Neural progenitor cell (in vitro differentiated cells): ENCODE data around the gene GPR156. TPM values are rescaled to one million over a fixed set of nuclear protein-coding genes. Genes with fewer than 3 reads are reported as not detected.

Source experiments
- DNase-seq: peaks from one replicate; pipeline ENCODE4 v3.0.0-alpha.2; 2016; ENCODE audit warnings: low spot score
- H2AFZ ChIP-seq: fragments of 200-600 bp; sonication (generic); replicated peaks from 2 replicates; pipeline ENCODE4 v1.6.1; 2016; ENCODE audit warnings: antibody characterized with exemption
- H3F3A ChIP-seq: fragments of 200-600 bp; sonication (generic); 2 replicates; pipeline ENCODE4 v1.6.1; 2016; ENCODE audit warnings: antibody characterized with exemption, low read depth
- H3K27ac ChIP-seq: fragments of 200-600 bp; sonication (generic); 2 replicates; pipeline ENCODE4 v1.5.1; 2016; ENCODE audit warnings: mild to moderate bottlenecking
- H3K27me3 ChIP-seq: fragments of 200-600 bp; sonication (generic); 2 replicates; pipeline ENCODE4 v1.6.1; 2016; ENCODE audit warnings: mild to moderate bottlenecking, moderate library complexity
- H3K36me3 ChIP-seq: fragments of 200-600 bp; sonication (generic); 2 replicates; pipeline ENCODE4 v1.5.1; 2016
- H3K4me1 ChIP-seq: fragments of 200-600 bp; sonication (generic); 2 replicates; pipeline ENCODE4 v1.6.1; 2016; ENCODE audit warnings: mixed run types
- H3K4me2 ChIP-seq: fragments of 200-600 bp; sonication (generic); 2 replicates; pipeline ENCODE4 v1.6.1; 2016
- H3K4me3 ChIP-seq: fragments of 200-600 bp; sonication (generic); 2 replicates; pipeline ENCODE4 v1.5.1; 2016
- H3K79me2 ChIP-seq: fragments of 200-600 bp; sonication (generic); 2 replicates; pipeline ENCODE4 v1.6.1; 2016; ENCODE audit warnings: low read depth
- H3K9ac ChIP-seq: fragments of 200-600 bp; sonication (generic); 2 replicates; pipeline ENCODE4 v1.6.1; 2016
- H3K9me3 ChIP-seq: fragments of 200-600 bp; sonication (generic); 2 replicates; pipeline ENCODE4 v1.5.1; 2016; ENCODE audit warnings: low read depth
- H4K20me1 ChIP-seq: fragments of 200-600 bp; sonication (generic); 2 replicates; pipeline ENCODE4 v1.6.1; 2016; ENCODE audit warnings: low read depth
- H3K27ac Mint-ChIP-seq: 3 replicates; pipeline ENCODE4 v1.8.0; 2021; ENCODE audit warnings: mixed read lengths
- H3K27me3 Mint-ChIP-seq: 2 replicates; pipeline ENCODE4 v1.8.0; 2022; ENCODE audit warnings: low read depth, mild to moderate bottlenecking, inconsistent platforms, moderate library complexity, mixed read lengths; ENCODE audit not compliant: insufficient read depth
- H3K36me3 Mint-ChIP-seq: 3 replicates; pipeline ENCODE4 v1.8.0; 2021; ENCODE audit warnings: mixed read lengths
- H3K4me1 Mint-ChIP-seq: 3 replicates; pipeline ENCODE4 v1.8.0; 2021; ENCODE audit warnings: mixed read lengths
- H3K4me3 Mint-ChIP-seq: 3 replicates; pipeline ENCODE4 v1.8.0; 2021; ENCODE audit warnings: mild to moderate bottlenecking, moderate library complexity, mixed read lengths
- H3K9me3 Mint-ChIP-seq: 3 replicates; pipeline ENCODE4 v1.8.0; 2020; ENCODE audit warnings: mixed read lengths
- CTCF ChIP-seq: fragments of 200-600 bp; sonication (generic); IDR thresholded peaks from 2 replicates; pipeline ENCODE4 v1.5.1; 2017; ENCODE audit warnings: antibody characterized with exemption, mild to moderate bottlenecking
- EZH2 ChIP-seq: fragments of 200-600 bp; sonication (generic); IDR thresholded peaks from 2 replicates; pipeline ENCODE4 v1.6.1; 2017; ENCODE audit warnings: antibody characterized with exemption, mild to moderate bottlenecking, moderate library complexity
- EZH2phosphoT487 ChIP-seq: fragments of 200-600 bp; sonication (generic); IDR thresholded peaks from 2 replicates; pipeline ENCODE4 v1.6.1; 2017; ENCODE audit warnings: antibody characterized with exemption
- total RNA-seq: library from RNA; depleted of rRNA; stranded (reverse); fragments of >200 nt; gene quantifications from 2 replicates; pipeline ENCODE4 v1.2.3, GENCODE V29; 2015; ENCODE audit warnings: low replicate concordance

The GPR156 gene
- total RNA-seq, 1 donor from 2014 or later = 2.2 TPM

- no peak overlapping the region for H3K9ac ChIP-seq
- H3K27ac ChIP-seq = no peak overlapping the region
- no peak for TF ChIP-seq EZH2
- no peak for TF ChIP-seq EZH2phosphoT487
- no peak for TF ChIP-seq CTCF
Measured at GRCh38 chr3:120212505-120212904, 72.5 kb downstream of the GPR156 start.

GRCh38 chr3:120209425-120209824, 75.6 kb downstream of the GPR156 start:
- no peaks in the 10 kb centered on the region for H3K27me3 Mint-ChIP-seq

More at GRCh38 chr3:120212505-120212904, 72.5 kb downstream of the GPR156 start:
- Mint-ChIP-seq H3K27ac (no peak overlapping the region), H3K9me3 (no peaks in the 10 kb centered on the region), H3K4me3 (no peak overlapping the region), H3K4me1 (peaks cover 3% of the 10 kb centered on the region), H3K27me3 (no peaks in the 10 kb centered on the region), H3K36me3 (no peaks in the 10 kb centered on the region)
- no peaks in the 10 kb centered on the region for H3K27me3 ChIP-seq
- H3K4me3 ChIP-seq = no peak overlapping the region
- no peaks in the 10 kb centered on the region for H3K9me3 ChIP-seq
- H3F3A ChIP-seq = no peaks in the 10 kb centered on the region
- no peaks in the 10 kb centered on the region for H3K79me2 ChIP-seq
- H4K20me1 ChIP-seq = no peaks in the 10 kb centered on the region
- no peak overlapping the region for H3K4me2 ChIP-seq
- DNase-seq = no peak
- no peaks in the 10 kb centered on the region for H3K36me3 ChIP-seq
- H2AFZ ChIP-seq = no peak overlapping the region
- H3K4me1 ChIP-seq = peaks cover 7% of the 10 kb centered on the region

GRCh38 chr3:120204338-120204737, 80.7 kb downstream of the GPR156 start:
- Histone ChIP-seq H3K4me1 (peaks cover 9% of the 10 kb centered on the region), H4K20me1 (no peaks in the 10 kb centered on the region), H3K4me3 (no peak overlapping the region), H3K9me3 (no peaks in the 10 kb centered on the region), H3F3A (no peaks in the 10 kb centered on the region), H3K9ac (no peak overlapping the region), H3K36me3 (no peaks in the 10 kb centered on the region), H3K27me3 (no peaks in the 10 kb centered on the region), H3K79me2 (no peaks in the 10 kb centered on the region), H2AFZ (no peak overlapping the region), H3K27ac (no peak overlapping the region), H3K4me2 (no peak overlapping the region)
- no peak for DNase-seq
- H3K4me1 Mint-ChIP-seq = no peaks in the 10 kb centered on the region
- H3K27ac Mint-ChIP-seq = no peak overlapping the region
- H3K4me3 Mint-ChIP-seq = no peak overlapping the region
- H3K36me3 Mint-ChIP-seq = no peaks in the 10 kb centered on the region
- H3K27me3 Mint-ChIP-seq = peaks cover 3% of the 10 kb centered on the region
- H3K9me3 Mint-ChIP-seq = no peaks in the 10 kb centered on the region
- TF ChIP-seq EZH2phosphoT487 (no peak), CTCF (no peak)

More at GRCh38 chr3:120209425-120209824, 75.6 kb downstream of the GPR156 start:
- DNase-seq = no peak
- Histone ChIP-seq H3K36me3 (no peaks in the 10 kb centered on the region), H4K20me1 (no peaks in the 10 kb centered on the region), H3K4me3 (no peak overlapping the region), H2AFZ (no peak overlapping the region), H3K4me2 (no peak overlapping the region), H3K27me3 (no peaks in the 10 kb centered on the region), H3F3A (no peaks in the 10 kb centered on the region), H3K27ac (no peak overlapping the region), H3K4me1 (peaks cover 1% of the 10 kb centered on the region), H3K9ac (no peak overlapping the region), H3K79me2 (no peaks in the 10 kb centered on the region), H3K9me3 (no peaks in the 10 kb centered on the region)
- H3K4me3 Mint-ChIP-seq = no peak overlapping the region
- TF ChIP-seq EZH2phosphoT487 = no peak
- TF ChIP-seq CTCF = no peak
- no peak for TF ChIP-seq EZH2
- H3K4me1 Mint-ChIP-seq = peaks cover 3% of the 10 kb centered on the region
- no peaks in the 10 kb centered on the region for H3K36me3 Mint-ChIP-seq
- no peaks in the 10 kb centered on the region for H3K9me3 Mint-ChIP-seq
- no peak overlapping the region for H3K27ac Mint-ChIP-seq
